Pancreas (tissue), 10 donors: ENCODE results near the gene ATP5IF1. TPM values are rescaled to one million over a fixed set of nuclear protein-coding genes. Genes with fewer than 3 reads are reported as not detected.
A peak's percentile ranks its signal among the peaks of the same experiment; 100 is the strongest.

Source experiments
- ATAC-seq, 4 donors: fragments of 200-7000 bp; cut with Tn5 transposase; one replicate each; pipeline versions ENCODE4 v1.8.0 to v1.9.1; 2020; ENCODE audit warnings: mild to moderate bottlenecking in 4 of 4, moderate library complexity in 4 of 4
- DNase-seq, 6 donors: peaks; one replicate each; pipeline ENCODE4 v3.0.0-alpha.2; 2020
- FAIRE-seq: peaks from 2 replicates; lab custom pipeline; 2012; peaks lifted over from hg19 to GRCh38; lab: Jason Lieb, UNC
- H3K27ac ChIP-seq, 4 donors: fragments of 200-600 bp; sonication (generic); 1 replicate in 3 of 4; 2 replicates in 1 of 4; pipeline versions ENCODE4 v1.5.0 to v1.8.0; 2020
- H3K27me3 ChIP-seq, 4 donors: fragments of 200-600 bp; one replicate each; pipeline ENCODE4 v1.8.0; 2021
- H3K36me3 ChIP-seq, 3 donors: fragments of 200-600 bp; sonication (generic) in 1 of 3; one replicate each; pipeline versions ENCODE4 v1.5.0 to v1.8.0; 2020 to 2021
- H3K4me1 ChIP-seq, 3 donors: fragments of 200-600 bp; one replicate each; pipeline ENCODE4 v1.8.0; 2021
- H3K4me3 ChIP-seq, 4 donors: fragments of 200-600 bp; sonication (generic) in 2 of 4; one replicate each; pipeline versions ENCODE4 v1.5.0 to v1.8.0; 2020 to 2021
- H3K9me3 ChIP-seq, 4 donors: fragments of 200-600 bp; one replicate each; pipeline ENCODE4 v1.8.0; 2021
- CTCF ChIP-seq, 4 donors: fragments of 200-600 bp; sonication (generic) in 3 of 4; IDR thresholded peaks; one replicate each; pipeline versions ENCODE4 v1.5.0 to v1.8.0; 2021; ENCODE audit warnings: antibody characterized with exemption in 4 of 4
- WGBS, 2 donors: extraction: QIAGEN DNeasy Blood & Tissue Kit; methylation state at CpG; one replicate each; pipeline ENCODE4 v1.1.7; 2013; 5-methylcytosine and 5-hydroxymethylcytosine counted together
- intact Hi-C, 3 donors: fragments of 100-400 bp; cut with DNase I; formaldehyde crosslinking; loops; one replicate each; pipeline versions ENCODE4 v1.11.1 to v1.14.2; 2022
- polyA plus RNA-seq, 2 donors: library from polyadenylated mRNA; stranded (reverse); fragments of 200-250 nt; gene quantifications; one replicate each; pipeline ENCODE4 v1.2.3, GENCODE V29; 2013
- total RNA-seq, 6 donors: library from RNA; stranded (reverse); fragmentation: NEBNext Ultra II Directional in 4 of 6; extraction: Animal tissue kit (Norgen Biotek cat#: 25700) in 4 of 6; gene quantifications; one replicate each; pipeline versions ENCODE4 v1.2.1 to v1.2.4, GENCODE V29; 2021 to 2023
- donor health status: healthy with polysubstance abuse.
- donor health status: DM: no; HTN: no; CAD: no; lungs with moderate emphysema.
- donor health status: DM: no; HTN: no; CAD: no.
- donor health status: control.
- donor health status: control.
- donor health status: Bipolar disorder and iron deficiency.
- donor health status: DM: yes; HTN: yes; CAD: no.
- donor health status: DM: no; HTN: no; CAD: no.
- donor health status: DM: no; HTN: no; CAD: no.
- donor health status: DM: yes; HTN: yes; CAD: no.

ATP5IF1 gene
- total and polyA plus RNA-seq, 8 donors, result 37.9 to 239 (median 60.2) TPM

- ATAC-seq (peak in 2 of 4 donors; percentile 8 to 25), FAIRE-seq (no peak), DNase-seq (no peak)
- no peak for TF ChIP-seq CTCF (IDR thresholded peaks at IDR 0.05)
- WGBS, 2 donors, result 93 to 95% methylated on average over 6 to 8 of the region's 8 CpGs
- Histone ChIP-seq H3K36me3 (peaks cover 0 to 49% (median 17%) of the 10 kb centered on the region in 3 donors), H3K9me3 (no peaks in the 10 kb centered on the region), H3K4me1 (no peaks in the 10 kb centered on the region), H3K27ac (no peak overlapping the region), H3K27me3 (no peaks in the 10 kb centered on the region), H3K4me3 (no peak overlapping the region)
- intact Hi-C loops, result no loop called here
These were observed 44.6 kb downstream of the ATP5IF1 start for GRCh38 chr1:28280501-28280900.

GRCh38 chr1:28280977-28281381, 45.1 kb downstream of the ATP5IF1 start:
- no peak overlapping the region for H3K4me3 ChIP-seq
- no peaks in the 10 kb centered on the region for H3K4me1 ChIP-seq
- ATAC-seq (peak in 1 of 4 donors; percentile 15), FAIRE-seq (no peak), DNase-seq (no peak)
- no peak for TF ChIP-seq CTCF (IDR thresholded peaks at IDR 0.05)
- peaks cover 0 to 49% (median 17%) of the 10 kb centered on the region in 3 donors for H3K36me3 ChIP-seq
- H3K9me3 ChIP-seq, result no peaks in the 10 kb centered on the region
- H3K27me3 ChIP-seq, result no peaks in the 10 kb centered on the region
- intact Hi-C loops, result no loop called here
- 86 to 87% methylated on average over 5 of the region's 5 CpGs for WGBS, 2 donors
- no peak overlapping the region for H3K27ac ChIP-seq

- WGBS, 2 donors, result 89 to 94% methylated on average over 14 of the region's 14 CpGs
- ATAC-seq (no peak), DNase-seq (no peak), FAIRE-seq (no peak)
- peaks cover 0 to 49% (median 17%) of the 10 kb centered on the region in 3 donors for H3K36me3 ChIP-seq
- H3K27ac ChIP-seq, result no peak overlapping the region
- intact Hi-C loops, result no loop called here
- no peaks in the 10 kb centered on the region for H3K9me3 ChIP-seq
- no peak overlapping the region for H3K4me3 ChIP-seq
- H3K4me1 ChIP-seq, result no peaks in the 10 kb centered on the region
- no peaks in the 10 kb centered on the region for H3K27me3 ChIP-seq
- TF ChIP-seq CTCF (IDR thresholded peaks at IDR 0.05), result no peak
These were observed 45.9 kb downstream of the ATP5IF1 start for GRCh38 chr1:28281608-28282425.

DNA sequence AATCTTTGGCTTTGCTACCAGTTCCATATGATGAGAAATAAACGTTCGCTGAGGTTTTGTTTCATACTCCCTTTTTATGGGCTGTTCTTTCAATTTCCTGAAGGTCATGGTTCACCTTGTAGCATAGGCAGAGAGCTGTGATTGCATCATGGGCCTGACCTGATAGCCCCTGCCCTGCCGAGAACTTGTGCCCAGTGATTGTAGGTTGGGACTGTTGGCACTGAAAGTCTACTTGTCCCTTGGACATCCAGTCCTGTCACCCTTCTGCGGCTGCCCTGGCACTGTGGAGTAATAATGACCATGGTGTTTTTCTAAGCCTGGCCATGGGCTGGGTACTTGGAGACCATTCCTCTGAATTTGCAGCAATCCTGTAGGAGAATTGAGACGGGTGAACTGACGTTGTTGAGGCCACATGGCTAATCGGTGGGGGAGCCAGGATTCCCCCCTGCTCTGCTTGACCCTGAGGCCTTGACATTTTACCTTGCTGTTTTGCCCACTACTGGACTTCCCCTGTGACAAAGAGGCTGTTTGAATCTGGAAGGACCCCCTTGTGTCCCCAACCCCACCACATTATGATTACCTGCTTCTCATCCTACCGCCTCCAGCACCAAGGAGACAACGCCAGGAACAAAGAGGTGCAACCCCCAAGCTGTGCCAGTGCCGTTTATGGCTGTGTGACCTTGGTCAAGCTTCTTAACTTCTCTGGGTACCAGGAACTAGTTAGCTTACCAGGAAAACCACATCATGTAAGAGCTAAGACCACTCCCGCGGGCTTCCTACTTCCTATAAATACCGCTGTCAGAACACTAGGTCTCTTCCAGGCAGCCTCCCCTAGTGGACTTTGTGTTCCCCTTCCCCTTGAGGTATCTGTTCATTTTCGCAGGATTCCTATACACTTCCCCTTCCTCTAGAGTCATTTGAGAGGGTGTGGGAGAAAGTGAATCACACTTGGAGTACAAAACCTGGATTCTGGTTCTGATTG, 46.8 kb downstream of the ATP5IF1 start:
- FAIRE-seq, result no peak
- no peak overlapping the region for H3K4me3 ChIP-seq
- DNase-seq, result no peak
- no peak for TF ChIP-seq CTCF (IDR thresholded peaks at IDR 0.05)
- no peaks in the 10 kb centered on the region for H3K27me3 ChIP-seq
- no peak overlapping the region for H3K27ac ChIP-seq
- WGBS, 2 donors, result 77 to 79% methylated on average over 14 of the region's 14 CpGs
- intact Hi-C loops, result no loop called here
- no peaks in the 10 kb centered on the region for H3K9me3 ChIP-seq
- no peaks in the 10 kb centered on the region for H3K4me1 ChIP-seq
- H3K36me3 ChIP-seq, result peaks cover 0 to 44% (median 17%) of the 10 kb centered on the region in 3 donors
- ATAC-seq, result peak in 1 of 4 donors; percentile 15
